Germinal center (tissue), 1 donor: ENCODE measurements around the gene RAD9A.

Source experiments
- DNase-seq: peaks from one replicate; pipeline ENCODE4 v3.0.0; 2012; ENCODE audit warnings: mixed read lengths, low spot score

Gene RAD9A

GRCh38 chr11:67375320-67376055 is 16.3 kb upstream of the RAD9A start:
- DNase-seq = no peak

- no peak for DNase-seq
These were observed 15.5 kb upstream of the RAD9A start for GRCh38 chr11:67376063-67376820.

- no peak for DNase-seq
These were observed 14.6 kb upstream of the RAD9A start for GRCh38 chr11:67376873-67377808.

- no peak for DNase-seq
These were observed 13.2 kb upstream of the RAD9A start for GRCh38 chr11:67378544-67378943.

GRCh38 chr11:67379061-67380058 is 12.4 kb upstream of the RAD9A start:
- DNase-seq = no peak

GRCh38 chr11:67381244-67381972 is 10.4 kb upstream of the RAD9A start:
- peak; percentile 57 for DNase-seq

- DNase-seq = peak; percentile 78
These were observed 9.3 kb upstream of the RAD9A start for GRCh38 chr11:67382276-67383136.

GRCh38 chr11:67384851-67385366 is 6.9 kb upstream of the RAD9A start:
- DNase-seq = no peak

GRCh38 chr11:67387069-67387468 is 4.7 kb upstream of the RAD9A start:
- DNase-seq = no peak

GRCh38 chr11:67387518-67387917 is 4.3 kb upstream of the RAD9A start:
- DNase-seq = no peak

- DNase-seq = peak; percentile 54
These were observed 2.3 kb upstream of the RAD9A start for GRCh38 chr11:67389477-67389876.

- no peak for DNase-seq
These were observed 861 bp upstream of the RAD9A start for GRCh38 chr11:67390947-67391303.

- no peak for DNase-seq
These were observed 463 bp downstream of the RAD9A start for GRCh38 chr11:67392183-67392715.

GRCh38 chr11:67393437-67393836 is 1.7 kb downstream of the RAD9A start:
- DNase-seq = no peak

- no peak for DNase-seq
These were observed 2.2 kb downstream of the RAD9A start for GRCh38 chr11:67393990-67394389.

- no peak for DNase-seq
These were observed 3.9 kb downstream of the RAD9A start for GRCh38 chr11:67395555-67396258.

GRCh38 chr11:67396259-67396581 is 4.4 kb downstream of the RAD9A start:
- no peak for DNase-seq

- no peak for DNase-seq
These were observed 5.0 kb downstream of the RAD9A start for GRCh38 chr11:67396587-67397389.
